Sigmoid colon (tissue), 7 donors: ENCODE measurements around the gene PCYT1A. TPM values are rescaled to one million over a fixed set of nuclear protein-coding genes. Genes with fewer than 3 reads are reported as not detected.

ENCODE experiments used
- DNase-seq: peaks from one replicate; pipeline ENCODE4 v3.0.0-alpha.2; 2019
- H3K27ac ChIP-seq, 4 donors: fragments of 200-600 bp; sonication (generic); one replicate each; pipeline ENCODE4 v1.5.1; 2016 to 2019; ENCODE audit warnings: mild to moderate bottlenecking in 1 of 4
- H3K27me3 ChIP-seq, 3 donors: fragments of 200-600 bp; sonication (generic); one replicate each; pipeline ENCODE4 v1.5.1; 2019; ENCODE audit warnings: mild to moderate bottlenecking in 1 of 3
- H3K36me3 ChIP-seq, 4 donors: fragments of 200-600 bp; sonication (generic); one replicate each; pipeline ENCODE4 v1.5.1; 2016 to 2019
- H3K4me1 ChIP-seq, 4 donors: fragments of 200-600 bp; sonication (generic); one replicate each; pipeline ENCODE4 v1.5.1; 2017 to 2019
- H3K4me3 ChIP-seq, 4 donors: fragments of 200-600 bp; sonication (generic); one replicate each; pipeline ENCODE4 v1.5.1; 2017 to 2019; ENCODE audit warnings: mild to moderate bottlenecking in 2 of 4, moderate library complexity in 1 of 4
- H3K9me3 ChIP-seq, 4 donors: fragments of 200-600 bp in 3 of 4; sonication (generic) in 3 of 4; one replicate each; pipeline versions ENCODE4 v1.5.1 to v1.6.1; 2013 to 2019
- EP300 ChIP-seq, 4 donors: sonication (generic); formaldehyde crosslinking; IDR thresholded peaks; one replicate each; pipeline ENCODE4 v1.6.1; 2017; ENCODE audit warnings: antibody characterized with exemption in 4 of 4
- POLR2A ChIP-seq, 2 donors: fragments of 450-650 bp; IDR thresholded peaks; one replicate each; pipeline ENCODE4 v1.6.1; 2016; ENCODE audit warnings: antibody characterized with exemption in 2 of 2, mild to moderate bottlenecking in 2 of 2, moderate library complexity in 2 of 2
- POLR2AphosphoS5 ChIP-seq, 4 donors: sonication (generic); formaldehyde crosslinking; IDR thresholded peaks; one replicate each; pipeline ENCODE4 v1.6.1; 2017; ENCODE audit warnings: antibody characterized with exemption in 4 of 4
- WGBS, 2 donors: extraction: QIAGEN DNeasy Blood & Tissue Kit; methylation state at CpG; one replicate each; pipeline ENCODE4 v1.1.7; 2013; 5-methylcytosine and 5-hydroxymethylcytosine counted together
- intact Hi-C: fragments of 100-400 bp; cut with DNase I; formaldehyde crosslinking; loops from one replicate; pipeline ENCODE4 v1.15.1; 2023
- polyA plus RNA-seq, 3 donors: library from polyadenylated mRNA; stranded (reverse); fragments of 200-250 nt; gene quantifications; one replicate each; pipeline ENCODE4 v1.2.3, GENCODE V29; 2013
- total RNA-seq, 4 donors: library from RNA; depleted of rRNA; stranded (reverse); fragments of >200 nt; gene quantifications; one replicate each; pipeline ENCODE4 v1.1.0, GENCODE V29; 2016
- TF ChIP-seq, protein P1 (sequence below), 4 experiments: fragments of 450-650 bp in 3 of 4; fragments of 200-600 bp in 1 of 4; IDR thresholded peaks; one replicate each; pipeline ENCODE4 v1.5.1; 2016 to 2019; ENCODE audit warnings: antibody characterized with exemption in 4 of 4, mild to moderate bottlenecking in 3 of 4, moderate library complexity in 2 of 4
- donor health status: healthy with polysubstance abuse.
- donor health status: Bipolar disorder and iron deficiency.
- donor health status: healthy.

Gene PCYT1A
- total and polyA plus RNA-seq, 7 donors, result 25.8 to 88.6 (median 61.4) TPM

DNA sequence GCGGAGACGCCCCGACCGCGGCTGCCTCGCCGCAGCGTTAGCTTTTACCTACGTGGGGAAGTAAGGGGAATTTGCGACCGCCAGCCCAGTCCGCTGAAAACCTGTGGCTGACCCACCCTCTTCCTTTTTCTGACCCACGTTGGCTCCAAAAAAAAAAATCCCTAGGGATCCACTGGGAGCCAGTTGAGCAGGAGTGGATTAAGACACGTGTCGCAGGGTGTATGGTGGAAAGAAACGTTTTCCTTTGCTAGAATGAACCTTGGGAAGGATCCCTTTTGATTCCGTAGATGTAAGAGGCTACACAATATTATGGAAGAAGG is 575 bp upstream of the PCYT1A start:
- WGBS, 2 donors, result 0 to 1% methylated on average over 17 of the region's 17 CpGs
- peak overlapping the region; percentile 85 to 94 (median 91) for H3K27ac ChIP-seq
- DNase-seq, result no peak
- H3K27me3 ChIP-seq, result no peaks in the 10 kb centered on the region
- peak overlapping the region; percentile 68 to 91 (median 80) for H3K4me3 ChIP-seq
- peaks cover 0 to 39% (median 31%) of the 10 kb centered on the region in 4 donors for H3K4me1 ChIP-seq
- intact Hi-C loops, result loop anchor here (2.0 kb wide), 1 partner anchor 27 kb away; no protein-coding TSS in a partner anchor
- no peaks in the 10 kb centered on the region for H3K9me3 ChIP-seq
- TF ChIP-seq POLR2AphosphoS5 (IDR thresholded peaks at IDR 0.05) (no peak), POLR2A (IDR thresholded peaks at IDR 0.05) (no peak), EP300 (IDR thresholded peaks at IDR 0.05) (no peak)
- TF ChIP-seq, protein P1, sequence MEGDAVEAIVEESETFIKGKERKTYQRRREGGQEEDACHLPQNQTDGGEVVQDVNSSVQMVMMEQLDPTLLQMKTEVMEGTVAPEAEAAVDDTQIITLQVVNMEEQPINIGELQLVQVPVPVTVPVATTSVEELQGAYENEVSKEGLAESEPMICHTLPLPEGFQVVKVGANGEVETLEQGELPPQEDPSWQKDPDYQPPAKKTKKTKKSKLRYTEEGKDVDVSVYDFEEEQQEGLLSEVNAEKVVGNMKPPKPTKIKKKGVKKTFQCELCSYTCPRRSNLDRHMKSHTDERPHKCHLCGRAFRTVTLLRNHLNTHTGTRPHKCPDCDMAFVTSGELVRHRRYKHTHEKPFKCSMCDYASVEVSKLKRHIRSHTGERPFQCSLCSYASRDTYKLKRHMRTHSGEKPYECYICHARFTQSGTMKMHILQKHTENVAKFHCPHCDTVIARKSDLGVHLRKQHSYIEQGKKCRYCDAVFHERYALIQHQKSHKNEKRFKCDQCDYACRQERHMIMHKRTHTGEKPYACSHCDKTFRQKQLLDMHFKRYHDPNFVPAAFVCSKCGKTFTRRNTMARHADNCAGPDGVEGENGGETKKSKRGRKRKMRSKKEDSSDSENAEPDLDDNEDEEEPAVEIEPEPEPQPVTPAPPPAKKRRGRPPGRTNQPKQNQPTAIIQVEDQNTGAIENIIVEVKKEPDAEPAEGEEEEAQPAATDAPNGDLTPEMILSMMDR (IDR thresholded peaks at IDR 0.05), result no peak
- no peaks in the 10 kb centered on the region for H3K36me3 ChIP-seq

DNA sequence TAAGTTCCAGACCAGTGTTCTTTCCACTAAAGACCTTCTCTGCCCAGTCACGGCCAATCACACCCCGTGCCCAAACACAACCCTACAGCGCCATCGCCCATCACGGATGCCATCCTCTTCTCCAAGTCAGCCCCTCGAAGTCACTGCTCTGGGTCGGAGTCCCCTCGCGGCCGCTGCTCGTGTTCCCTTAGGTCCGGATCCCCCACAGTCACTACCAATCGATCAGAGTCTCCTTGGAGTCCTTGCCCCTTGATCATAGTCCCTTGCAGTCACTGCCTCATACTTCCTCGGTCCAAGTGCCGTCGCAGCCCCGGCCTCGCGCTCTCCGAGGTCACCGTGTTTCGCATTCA is 461 bp downstream of the PCYT1A start:
- Histone ChIP-seq H3K4me1 (peaks cover 0 to 39% (median 31%) of the 10 kb centered on the region in 4 donors), H3K27me3 (no peaks in the 10 kb centered on the region), H3K4me3 (peak overlapping the region; percentile 68 to 91 (median 80)), H3K27ac (peak overlapping the region; percentile 85 to 94 (median 91)), H3K9me3 (no peaks in the 10 kb centered on the region), H3K36me3 (no peaks in the 10 kb centered on the region)
- DNase-seq, result peak; percentile 68
- intact Hi-C loops, result no loop called here
- 0 to 1% methylated on average over 22 of the region's 22 CpGs for WGBS, 2 donors
- TF ChIP-seq, protein P1 (IDR thresholded peaks at IDR 0.05), result no peak
- TF ChIP-seq POLR2AphosphoS5 (IDR thresholded peaks at IDR 0.05), result no peak
- no peak for TF ChIP-seq POLR2A (IDR thresholded peaks at IDR 0.05)
- no peak for TF ChIP-seq EP300 (IDR thresholded peaks at IDR 0.05)

DNA sequence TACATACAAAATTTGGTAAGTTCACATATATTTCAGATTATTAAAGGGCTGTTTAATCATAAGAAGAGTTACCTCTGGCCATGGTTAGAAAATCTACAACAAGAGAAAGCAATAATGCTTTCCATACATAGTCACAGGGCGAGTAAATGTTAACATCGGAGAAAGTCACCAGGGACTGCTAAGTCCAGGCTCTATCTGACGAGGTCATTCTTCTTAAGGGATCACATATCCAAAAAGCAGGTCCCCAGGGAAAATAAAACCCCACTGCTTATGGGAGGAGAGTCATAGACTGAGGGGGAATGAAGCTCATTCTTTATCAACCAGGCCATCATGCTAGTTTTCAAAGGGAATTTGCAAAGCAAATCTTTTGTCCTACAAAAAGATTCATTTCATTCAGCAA is 3.1 kb downstream of the PCYT1A start:
- H3K9me3 ChIP-seq, result no peaks in the 10 kb centered on the region
- intact Hi-C loops, result no loop called here
- H3K4me1 ChIP-seq, result peaks cover 0 to 43% (median 32%) of the 10 kb centered on the region in 4 donors
- no peaks in the 10 kb centered on the region for H3K36me3 ChIP-seq
- 55 to 90% methylated on average over 3 of the region's 3 CpGs for WGBS, 2 donors
- no peak overlapping the region for H3K27ac ChIP-seq
- no peak for TF ChIP-seq POLR2AphosphoS5 (IDR thresholded peaks at IDR 0.05)
- TF ChIP-seq EP300 (IDR thresholded peaks at IDR 0.05), result no peak
- TF ChIP-seq POLR2A (IDR thresholded peaks at IDR 0.05), result no peak
- TF ChIP-seq, protein P1 (IDR thresholded peaks at IDR 0.05), result no peak
- no peak for DNase-seq
- H3K4me3 ChIP-seq, result no peak overlapping the region
- no peaks in the 10 kb centered on the region for H3K27me3 ChIP-seq

DNA sequence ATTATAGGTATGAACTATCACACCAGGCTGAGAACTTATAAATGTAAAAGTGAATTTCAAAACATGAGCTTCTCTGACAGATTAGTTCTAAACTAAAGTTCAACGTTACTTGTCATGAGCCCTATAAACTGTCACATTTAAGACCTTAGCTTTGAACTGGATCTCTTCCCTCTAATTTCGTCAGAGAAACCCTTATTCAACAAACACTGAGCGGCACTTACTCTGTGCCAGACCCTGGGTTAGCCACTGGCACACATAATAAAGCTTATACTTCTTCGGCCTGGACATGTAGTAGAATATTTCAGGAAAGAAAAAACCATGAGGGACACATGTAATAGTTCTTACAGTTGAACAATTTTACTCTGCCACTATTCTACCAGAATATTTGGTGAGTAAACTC is 5.6 kb downstream of the PCYT1A start:
- H3K4me1 ChIP-seq, result peaks cover 0 to 45% (median 30%) of the 10 kb centered on the region in 4 donors
- TF ChIP-seq EP300 (IDR thresholded peaks at IDR 0.05), result no peak
- TF ChIP-seq POLR2A (IDR thresholded peaks at IDR 0.05), result no peak
- TF ChIP-seq, protein P1 (IDR thresholded peaks at IDR 0.05), result no peak
- TF ChIP-seq POLR2AphosphoS5 (IDR thresholded peaks at IDR 0.05), result no peak
- WGBS, 2 donors, result 65 to 87% methylated on average over 4 of the region's 4 CpGs

More for the DNA sequence above, 5.6 kb downstream of the PCYT1A start:
- Histone ChIP-seq H3K27ac (no peak overlapping the region), H3K4me3 (no peak overlapping the region), H3K9me3 (no peaks in the 10 kb centered on the region), H3K36me3 (no peaks in the 10 kb centered on the region), H3K27me3 (no peaks in the 10 kb centered on the region)
- intact Hi-C loops, result no loop called here
- DNase-seq, result no peak
